ENCODE data around the gene GATAD2A. TPM values are rescaled to one million over a fixed set of nuclear protein-coding genes. Genes with fewer than 3 reads are reported as not detected.

The GATAD2A gene
- total and polyA plus RNA-seq, 2 donors (not counting 1 experiment from before 2014, with no cell fraction given): 31.7 to 63.5 TPM

GRCh38 chr19:19443283-19443682 lies 37.8 kb downstream of the GATAD2A start:
- no peak overlapping the region for H3K4me3 ChIP-seq (replicated peaks in 1 of 4; ENCODE audit: control extremely low read depth in 1 of 4, insufficient read depth in 1 of 4, low read depth in 3 of 4, low read length in 4 of 4)
- H3K9ac ChIP-seq (ENCODE audit: insufficient read depth, low read length): no peak overlapping the region
- peaks cover 85% of the 10 kb centered on the region for H3K79me2 ChIP-seq (ENCODE audit: control insufficient read depth, insufficient read depth, low read length)
- no peaks in the 10 kb centered on the region for H3K36me3 ChIP-seq (ENCODE audit: control insufficient read depth, insufficient read depth, low read length)
- H2AFZ ChIP-seq (ENCODE audit: low read length): no peak overlapping the region
- H3K4me2 ChIP-seq (ENCODE audit: extremely low read depth, insufficient read depth, low read length): no peak overlapping the region
- H3K27me3 ChIP-seq (ENCODE audit: control insufficient read depth, insufficient read depth, low read length): no peaks in the 10 kb centered on the region
- peaks cover 6% of the 10 kb centered on the region for H3K4me1 ChIP-seq (ENCODE audit: control insufficient read depth, extremely low read depth, insufficient read depth, low read length)
- DNase-seq (ENCODE audit: low read depth in 2 of 2): no peak
- no peaks in the 10 kb centered on the region for H4K20me1 ChIP-seq (ENCODE audit: control insufficient read depth, extremely low read depth, insufficient read depth, low read length)
- TF ChIP-seq EZH2 (IDR thresholded peaks at IDR 0.05; ENCODE audit: low read length, missing control alignments) (no peak), CTCF (conservative IDR thresholded peaks at IDR 0.05 in 1 of 2, IDR thresholded peaks at IDR 0.05 in 1 of 2; ENCODE audit: low read depth in 1 of 2, low read length in 2 of 2) (no peak)
- H3K27ac ChIP-seq (ENCODE audit: insufficient read depth, low read length): no peak overlapping the region
- H3K9me3 ChIP-seq (ENCODE audit: control insufficient read depth, insufficient read depth, low read depth, low read length): no peaks in the 10 kb centered on the region

DNA sequence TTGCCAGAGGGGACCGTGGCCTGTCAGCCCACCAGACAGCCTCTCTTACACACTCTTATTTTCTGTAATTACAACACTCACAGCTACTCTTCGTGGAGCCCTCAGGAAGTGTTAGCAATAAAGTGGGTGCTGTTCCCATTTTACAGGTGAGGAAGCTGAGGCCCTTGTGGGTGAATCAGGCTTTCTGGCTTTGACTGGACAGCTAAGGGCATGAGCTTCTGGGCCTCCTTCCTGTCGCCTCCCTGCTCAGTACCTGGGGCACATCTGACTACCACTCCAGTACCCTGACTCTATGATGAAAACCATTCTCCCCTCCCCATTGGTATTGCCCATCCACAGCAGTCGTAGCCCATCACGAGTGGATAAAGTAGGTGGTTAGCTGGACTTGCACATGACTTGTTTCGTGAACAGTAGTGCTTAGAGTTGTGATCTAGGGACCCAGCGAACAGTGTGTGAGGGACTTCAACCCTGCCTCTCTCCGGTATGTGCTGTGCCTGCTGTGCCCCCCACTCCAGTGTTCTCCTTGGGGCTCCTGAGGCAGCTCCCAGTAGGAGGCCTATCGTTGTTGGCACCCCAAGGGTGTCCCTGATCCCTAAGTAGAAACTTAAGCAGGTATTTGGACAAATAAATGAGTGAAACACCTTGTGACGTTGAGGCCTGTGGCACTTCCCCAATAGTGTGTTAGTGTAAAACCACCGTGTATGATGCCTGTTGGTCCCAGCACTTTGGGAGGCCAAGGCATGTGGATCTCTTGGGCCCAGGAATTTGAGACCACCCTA lies 38.6 kb downstream of the GATAD2A start:
- Histone ChIP-seq H2AFZ (ENCODE audit: low read length) (no peak overlapping the region), H3K36me3 (ENCODE audit: control insufficient read depth, insufficient read depth, low read length) (no peaks in the 10 kb centered on the region), H3K79me2 (ENCODE audit: control insufficient read depth, insufficient read depth, low read length) (peaks cover 86% of the 10 kb centered on the region), H3K9me3 (ENCODE audit: control insufficient read depth, insufficient read depth, low read depth, low read length) (no peaks in the 10 kb centered on the region), H3K4me2 (ENCODE audit: extremely low read depth, insufficient read depth, low read length) (no peak overlapping the region), H3K4me1 (ENCODE audit: control insufficient read depth, extremely low read depth, insufficient read depth, low read length) (peaks cover 6% of the 10 kb centered on the region), H4K20me1 (ENCODE audit: control insufficient read depth, extremely low read depth, insufficient read depth, low read length) (no peaks in the 10 kb centered on the region), H3K27ac (ENCODE audit: insufficient read depth, low read length) (no peak overlapping the region), H3K9ac (ENCODE audit: insufficient read depth, low read length) (no peak overlapping the region), H3K27me3 (ENCODE audit: control insufficient read depth, insufficient read depth, low read length) (no peaks in the 10 kb centered on the region), H3K4me3 (replicated peaks in 1 of 4; ENCODE audit: control extremely low read depth in 1 of 4, insufficient read depth in 1 of 4, low read depth in 3 of 4, low read length in 4 of 4) (no peak overlapping the region)
- DNase-seq (ENCODE audit: low read depth in 2 of 2): no peak
- TF ChIP-seq EZH2 (IDR thresholded peaks at IDR 0.05; ENCODE audit: low read length, missing control alignments) (no peak), CTCF (conservative IDR thresholded peaks at IDR 0.05 in 1 of 2, IDR thresholded peaks at IDR 0.05 in 1 of 2; ENCODE audit: low read depth in 1 of 2, low read length in 2 of 2) (no peak)

DNA sequence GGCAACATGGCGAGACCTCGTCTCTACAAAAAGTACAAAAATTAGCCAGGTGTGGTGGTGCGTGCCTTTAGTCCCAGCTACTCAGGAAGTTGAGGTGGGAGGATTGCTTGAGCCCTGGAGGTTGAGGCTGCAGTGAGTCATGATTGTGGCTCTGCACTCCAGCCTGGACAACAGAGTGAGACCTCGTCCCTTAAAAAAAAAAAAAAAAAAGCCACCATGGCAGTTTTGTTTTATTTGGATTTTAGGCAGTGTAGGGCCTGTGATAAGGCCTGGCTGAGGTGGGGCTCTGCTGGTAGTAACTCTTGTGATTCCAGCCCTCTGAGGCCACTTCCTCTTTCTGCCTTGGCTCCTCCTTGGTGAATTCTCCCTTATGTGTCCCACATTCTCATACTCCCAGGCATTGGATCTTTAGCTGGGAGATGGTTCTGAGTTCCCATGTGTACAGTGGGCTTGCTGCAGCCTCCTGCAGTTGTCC lies 39.2 kb downstream of the GATAD2A start:
- peak overlapping the region; percentile 22 for H3K27ac ChIP-seq (ENCODE audit: insufficient read depth, low read length)

More for the DNA sequence above, 39.2 kb downstream of the GATAD2A start:
- no peak for TF ChIP-seq EZH2 (IDR thresholded peaks at IDR 0.05; ENCODE audit: low read length, missing control alignments)
- TF ChIP-seq CTCF (conservative IDR thresholded peaks at IDR 0.05 in 1 of 2, IDR thresholded peaks at IDR 0.05 in 1 of 2; ENCODE audit: low read depth in 1 of 2, low read length in 2 of 2): no peak
- H3K27me3 ChIP-seq (ENCODE audit: control insufficient read depth, insufficient read depth, low read length): no peaks in the 10 kb centered on the region
- H3K4me3 ChIP-seq (replicated peaks in 1 of 4; ENCODE audit: control extremely low read depth in 1 of 4, insufficient read depth in 1 of 4, low read depth in 3 of 4, low read length in 4 of 4): no peak overlapping the region
- H3K4me1 ChIP-seq (ENCODE audit: control insufficient read depth, extremely low read depth, insufficient read depth, low read length): peaks cover 6% of the 10 kb centered on the region
- H3K36me3 ChIP-seq (ENCODE audit: control insufficient read depth, insufficient read depth, low read length): no peaks in the 10 kb centered on the region
- H3K9ac ChIP-seq (ENCODE audit: insufficient read depth, low read length): no peak overlapping the region
- DNase-seq (ENCODE audit: low read depth in 2 of 2): peak in 1 of 2 donors; percentile 40
- no peaks in the 10 kb centered on the region for H3K9me3 ChIP-seq (ENCODE audit: control insufficient read depth, insufficient read depth, low read depth, low read length)
- no peaks in the 10 kb centered on the region for H4K20me1 ChIP-seq (ENCODE audit: control insufficient read depth, extremely low read depth, insufficient read depth, low read length)
- no peak overlapping the region for H2AFZ ChIP-seq (ENCODE audit: low read length)
- H3K4me2 ChIP-seq (ENCODE audit: extremely low read depth, insufficient read depth, low read length): peak overlapping the region; percentile 17
- H3K79me2 ChIP-seq (ENCODE audit: control insufficient read depth, insufficient read depth, low read length): peaks cover 87% of the 10 kb centered on the region

All from fibroblast of lung (primary cell).